SU-DHL-6 (cell line): ENCODE data around the gene RPH3AL.

ENCODE experiments used
- CTCF ChIP-seq: fragments of 200-600 bp; sonication (generic); IDR thresholded peaks from one replicate; pipeline ENCODE4 v1.5.1; 2017; ENCODE audit warnings: antibody characterized with exemption, mild to moderate bottlenecking, low read length, moderate library complexity; ENCODE audit not compliant: insufficient read depth, poor library complexity, severe bottlenecking
- EZH2phosphoT487 ChIP-seq: fragments of 200-600 bp; sonication (generic), shearing (Covaris generic); conservative IDR thresholded peaks from 2 replicates; pipeline ENCODE4 v1.6.1; 2018; ENCODE audit warnings: mild to moderate bottlenecking, antibody characterized with exemption, low read length, moderate library complexity, mixed read lengths

GRCh38 chr17:251531-251930 lies 101.1 kb downstream of the RPH3AL start:
- TF ChIP-seq CTCF (no peak), EZH2phosphoT487 (no peak)
